EH (cell line): ENCODE measurements around the gene CISTR.
"Not testable (repeated sequence)": the region's sequence is repeated elsewhere in the genome, so short reads cannot be mapped to it uniquely, and the experiment has no call there.

Source experiments
- DNase-seq: peaks from one replicate; pipeline ENCODE4 v3.0.0-alpha.2; 2015; ENCODE audit warnings: low read depth

Gene CISTR

DNA sequence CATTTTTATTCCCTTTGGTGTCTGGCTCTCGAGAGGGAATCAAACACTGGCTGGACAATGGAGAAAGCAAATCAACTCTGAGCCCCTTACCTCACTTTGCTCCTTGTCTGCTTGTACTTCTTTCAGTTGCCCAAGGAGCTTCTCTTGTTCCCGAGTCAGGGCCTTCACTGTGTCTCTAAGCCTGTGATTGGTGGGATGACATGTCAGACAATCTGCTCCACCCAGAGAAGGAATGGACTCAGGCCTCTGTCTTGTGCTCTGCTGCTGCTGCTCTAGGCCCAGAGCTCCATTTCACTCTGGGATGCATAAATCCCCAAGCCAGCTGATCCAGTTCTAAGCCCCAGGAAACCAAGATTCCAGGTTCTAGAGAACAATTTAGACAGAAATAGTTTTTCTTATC, 32.1 kb downstream of the CISTR start:
- peak; percentile 25 for DNase-seq

DNA sequence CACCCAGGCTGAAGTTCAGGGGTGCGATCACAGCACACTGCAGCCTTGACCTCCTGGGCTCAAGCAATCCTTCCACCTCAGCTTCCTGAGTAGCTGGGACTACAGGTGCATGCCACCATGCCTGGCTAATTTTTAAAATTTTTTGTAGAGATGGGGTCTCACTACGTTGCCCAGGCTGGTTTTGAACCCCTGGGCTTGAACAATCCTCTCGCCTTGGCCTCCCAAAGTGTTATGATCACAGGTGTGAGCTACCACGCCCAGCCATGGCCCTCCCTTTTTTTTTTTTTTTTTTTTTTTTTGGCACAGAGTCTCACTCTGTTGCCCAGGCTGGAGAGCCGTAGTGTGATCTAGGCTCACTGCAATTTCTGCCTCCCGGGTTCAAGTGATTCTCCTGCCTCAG, 33.2 kb downstream of the CISTR start:
- DNase-seq, result not testable (repeated sequence)

- no peak for DNase-seq
These were observed 34.5 kb downstream of the CISTR start for GRCh38 chr12:53717319-53717718.

DNA sequence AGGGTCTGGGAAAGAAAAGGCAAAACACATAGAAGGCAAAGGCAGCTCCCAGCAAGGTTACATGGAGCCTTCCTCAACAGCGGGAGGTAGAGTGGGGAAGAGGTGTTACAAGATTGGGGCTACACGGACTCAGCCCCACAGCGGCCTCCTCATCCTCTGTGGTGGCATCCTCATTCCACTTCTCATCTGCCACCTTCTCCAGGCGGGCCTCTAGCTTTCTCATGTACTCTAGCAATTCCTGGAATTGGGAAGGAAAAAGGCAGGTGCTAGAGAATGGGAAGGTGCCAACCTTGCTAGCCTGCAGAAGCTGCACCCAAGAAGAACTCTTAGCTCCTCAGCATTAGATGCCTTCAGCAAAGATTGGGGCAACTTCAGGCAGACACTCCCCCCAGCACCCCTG, 37.8 kb downstream of the CISTR start:
- DNase-seq, result no peak

DNA sequence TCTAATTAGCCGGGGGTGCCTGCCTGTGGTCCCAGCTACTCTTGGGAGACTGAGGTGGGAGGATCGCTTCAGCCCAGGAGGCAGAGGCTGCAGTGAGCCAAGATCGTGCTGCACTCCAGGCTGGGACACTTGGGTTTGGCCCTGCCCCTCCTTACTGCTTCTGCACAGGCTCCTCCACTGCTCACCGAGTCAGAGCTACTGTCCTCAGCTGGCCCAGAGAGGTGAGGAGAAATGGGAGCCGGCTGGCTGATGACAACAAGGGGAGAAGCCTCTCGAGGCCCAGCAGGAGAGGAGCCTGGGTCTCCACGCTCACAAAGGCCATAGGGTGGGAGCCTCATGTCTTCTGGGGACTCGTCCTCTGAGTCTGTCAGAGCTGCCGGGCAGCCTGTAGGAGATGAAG, 38.3 kb downstream of the CISTR start:
- DNase-seq, result no peak

GRCh38 chr12:53712059-53712643, 39.6 kb downstream of the CISTR start:
- no peak for DNase-seq

DNA sequence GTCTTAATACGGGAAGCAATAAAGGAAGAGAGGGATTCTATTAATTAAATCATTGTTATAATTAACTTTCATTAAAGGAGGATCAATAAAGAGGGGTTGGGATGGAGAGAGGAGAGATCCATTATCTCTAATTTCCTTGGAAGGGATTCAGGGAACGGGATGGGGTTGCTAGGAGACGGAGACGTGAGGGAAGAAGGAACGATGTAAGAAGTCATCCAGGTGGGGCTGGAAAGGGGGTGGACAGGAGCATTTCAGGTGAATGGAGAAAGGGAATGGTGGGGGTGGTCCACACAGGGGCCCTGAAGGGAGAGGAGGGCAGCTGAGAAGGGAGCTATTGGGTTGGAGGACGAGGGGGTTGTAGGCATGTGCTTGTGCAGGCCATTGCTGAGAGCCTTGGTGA, 41.7 kb downstream of the CISTR start:
- no peak for DNase-seq

GRCh38 chr12:53709671-53710070, 42.1 kb downstream of the CISTR start:
- DNase-seq, result no peak

DNA sequence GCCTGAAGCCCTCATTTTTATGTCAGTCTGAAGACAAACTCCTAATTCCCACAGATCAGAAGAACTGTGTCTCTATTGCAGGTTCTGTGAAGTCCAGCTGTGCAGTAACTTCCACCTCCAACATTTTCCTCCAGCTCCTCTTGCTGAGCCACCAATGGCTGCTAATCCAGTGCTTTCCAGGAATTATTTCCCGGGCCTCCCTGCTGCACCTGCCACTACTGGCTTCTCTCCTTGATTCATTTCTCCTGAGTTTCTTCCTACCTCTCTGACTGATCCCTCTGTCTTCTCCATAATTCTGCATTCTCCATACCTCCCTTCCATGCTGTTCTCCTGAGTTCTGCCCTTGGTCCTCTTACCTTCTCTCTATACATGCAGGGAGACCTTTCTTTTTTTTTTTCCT, 45.7 kb downstream of the CISTR start:
- DNase-seq, result no peak

- DNase-seq, result peak; percentile 67
These were observed 48.0 kb downstream of the CISTR start for GRCh38 chr12:53703756-53704155.

DNA sequence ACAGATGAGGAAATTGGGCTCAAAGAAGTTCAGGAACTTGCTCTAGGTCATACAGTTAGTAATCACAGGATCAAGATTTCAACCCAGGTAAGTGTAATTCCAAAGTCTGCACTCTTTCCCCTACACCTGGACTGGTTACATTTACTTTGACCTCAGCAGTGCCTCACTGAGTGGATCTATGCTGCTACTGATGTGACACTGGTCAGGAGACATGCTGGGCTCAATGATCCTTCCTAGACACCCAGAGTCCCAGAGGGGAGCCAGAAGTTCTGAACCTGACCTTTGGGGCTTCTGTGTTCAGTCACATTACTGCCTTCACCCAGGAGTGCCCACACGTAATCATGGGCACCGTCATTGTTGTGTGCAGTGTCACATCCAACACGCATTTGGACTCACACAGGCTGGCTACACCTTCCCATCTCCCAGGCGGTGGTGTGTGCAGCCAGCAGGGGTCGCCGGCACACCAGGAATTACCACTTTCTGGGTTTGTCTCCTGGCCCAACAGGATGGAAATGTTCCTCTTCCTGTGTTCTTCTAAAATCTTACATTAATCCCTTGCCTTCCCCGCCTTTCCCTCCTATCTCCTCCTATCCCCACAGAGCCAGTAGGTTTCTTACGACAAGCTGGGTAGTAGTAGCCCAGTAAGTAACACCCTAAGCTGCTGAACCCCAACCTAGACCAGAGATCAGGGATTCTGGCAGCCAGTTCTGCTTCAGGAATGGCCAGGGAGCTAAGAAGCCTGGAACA, 50.1 kb downstream of the CISTR start:
- DNase-seq, result peak; percentile 76

DNA sequence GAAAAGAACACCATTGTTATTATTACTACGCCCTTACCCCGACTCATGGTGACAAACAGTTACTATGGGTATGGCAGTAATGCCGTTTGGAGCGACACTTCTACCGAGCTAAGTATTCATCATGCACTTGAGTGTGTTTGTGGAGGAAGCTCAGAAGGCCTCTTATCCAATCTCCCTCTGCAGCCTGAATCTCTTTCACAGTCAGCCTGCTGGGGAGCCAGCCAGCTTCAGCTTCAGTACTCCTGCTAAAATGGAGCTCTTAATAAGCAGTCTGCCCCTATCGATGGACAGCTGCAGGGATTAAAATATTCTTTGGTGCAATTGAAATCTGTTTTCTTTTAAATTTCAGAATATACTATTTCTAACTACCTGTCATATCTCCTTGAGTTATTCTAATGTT, 51.2 kb downstream of the CISTR start:
- DNase-seq, result no peak

DNA sequence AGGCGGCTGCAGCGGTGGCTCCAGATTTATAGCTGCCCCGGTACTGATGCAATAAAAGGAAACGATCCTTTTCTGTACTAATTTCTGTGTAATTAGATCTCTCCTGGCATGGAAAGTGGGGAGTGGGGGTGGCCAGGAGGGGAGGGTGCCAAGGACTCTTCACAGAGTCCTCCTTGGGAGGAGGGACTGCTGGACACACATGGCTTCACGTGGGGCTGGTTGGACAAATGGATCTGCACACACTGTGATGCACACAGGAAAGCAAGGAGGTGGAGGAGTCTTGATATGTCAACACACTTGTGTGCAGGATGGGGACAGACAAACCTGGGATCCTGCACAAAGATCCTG, 52.1 kb downstream of the CISTR start:
- DNase-seq, result no peak

- DNase-seq, result no peak
These were observed 52.7 kb downstream of the CISTR start for GRCh38 chr12:53698948-53699677.

DNA sequence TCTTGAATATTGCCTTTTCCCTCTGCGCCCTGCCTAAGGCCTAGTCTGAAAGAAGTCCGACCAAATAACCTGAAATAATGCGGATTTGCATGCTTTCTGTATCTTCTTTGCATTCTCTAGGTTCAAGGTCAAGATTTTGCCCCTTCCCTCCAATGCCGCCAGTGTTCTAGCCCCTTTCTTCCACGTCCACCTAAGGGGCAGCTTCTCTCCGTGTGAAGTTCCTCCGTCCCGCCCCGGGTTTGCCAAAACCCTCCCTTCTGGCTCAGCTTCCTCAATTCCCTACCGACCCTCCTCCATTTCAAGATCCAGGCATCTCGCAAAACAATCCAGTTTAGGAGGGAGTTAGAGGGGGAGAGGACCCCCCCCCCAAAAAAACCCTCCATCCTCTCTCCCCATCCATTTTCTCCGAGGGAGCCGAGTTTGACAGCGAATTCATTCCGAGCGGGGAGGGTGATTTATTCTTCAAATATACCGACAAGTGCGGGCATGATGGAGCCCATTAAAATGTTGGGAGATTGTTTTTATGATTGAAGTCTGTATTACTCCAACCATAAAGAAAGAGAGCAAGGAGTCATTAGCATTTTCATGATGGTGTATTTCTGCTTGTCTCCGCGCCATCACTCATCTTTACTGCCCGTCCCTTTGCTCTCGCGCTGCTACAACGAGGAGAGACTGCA, 55.0 kb downstream of the CISTR start:
- DNase-seq, result no peak
